A549 (cell line): ENCODE results near the gene COQ8B.

Experiments
- HMGXB4 ChIP-seq: fragments of 250-450 bp; sonication (Bioruptor Pico); IDR thresholded peaks from 2 replicates; pipeline ENCODE4 v1.5.0; 2021; ENCODE audit warnings: mild to moderate bottlenecking, moderate library complexity, borderline replicate concordance
- MYC ChIP-seq: IDR thresholded peaks from 2 replicates; pipeline ENCODE4 v1.6.1; 2012; ENCODE audit warnings: mild to moderate bottlenecking, inconsistent platforms, low read length, improper control_type of control experiment, borderline replicate concordance
- POLR2A ChIP-seq: IDR thresholded peaks from 2 replicates; pipeline ENCODE4 v1.6.1; 2012; ENCODE audit warnings: mild to moderate bottlenecking, low read length
- RAD21 ChIP-seq, 2 experiments: fragments of >200 bp in 1 of 2; sonication (Bioruptor Twin) in 1 of 2; formaldehyde crosslinking in 1 of 2; IDR thresholded peaks in 1 of 2; conservative IDR thresholded peaks in 1 of 2; 2 replicates in 1 of 2; 3 replicates in 1 of 2; pipeline ENCODE4 v1.6.1; 2012 to 2018; ENCODE audit warnings: inconsistent platforms in 1 of 2
- RFX5 ChIP-seq: fragments of 450-650 bp; IDR thresholded peaks from 2 replicates; pipeline ENCODE4 v1.7.1; 2014; ENCODE audit warnings: antibody characterized with exemption, mild to moderate bottlenecking, moderate library complexity
- ZNF302 ChIP-seq: fragments of 250-450 bp; sonication (Bioruptor Pico); IDR thresholded peaks from 2 replicates; pipeline ENCODE4 v1.9.0; 2021; ENCODE audit warnings: inconsistent platforms, mild to moderate bottlenecking, moderate library complexity
- TF ChIP-seq, protein P1 (sequence below): fragments of >200 bp; sonication (Bioruptor Twin); formaldehyde crosslinking; IDR thresholded peaks from 3 replicates; pipeline ENCODE4 v1.5.1; 2016
- TF ChIP-seq, protein P2 (sequence below): IDR thresholded peaks from 2 replicates; pipeline ENCODE4 v1.6.1; 2012

DNA sequence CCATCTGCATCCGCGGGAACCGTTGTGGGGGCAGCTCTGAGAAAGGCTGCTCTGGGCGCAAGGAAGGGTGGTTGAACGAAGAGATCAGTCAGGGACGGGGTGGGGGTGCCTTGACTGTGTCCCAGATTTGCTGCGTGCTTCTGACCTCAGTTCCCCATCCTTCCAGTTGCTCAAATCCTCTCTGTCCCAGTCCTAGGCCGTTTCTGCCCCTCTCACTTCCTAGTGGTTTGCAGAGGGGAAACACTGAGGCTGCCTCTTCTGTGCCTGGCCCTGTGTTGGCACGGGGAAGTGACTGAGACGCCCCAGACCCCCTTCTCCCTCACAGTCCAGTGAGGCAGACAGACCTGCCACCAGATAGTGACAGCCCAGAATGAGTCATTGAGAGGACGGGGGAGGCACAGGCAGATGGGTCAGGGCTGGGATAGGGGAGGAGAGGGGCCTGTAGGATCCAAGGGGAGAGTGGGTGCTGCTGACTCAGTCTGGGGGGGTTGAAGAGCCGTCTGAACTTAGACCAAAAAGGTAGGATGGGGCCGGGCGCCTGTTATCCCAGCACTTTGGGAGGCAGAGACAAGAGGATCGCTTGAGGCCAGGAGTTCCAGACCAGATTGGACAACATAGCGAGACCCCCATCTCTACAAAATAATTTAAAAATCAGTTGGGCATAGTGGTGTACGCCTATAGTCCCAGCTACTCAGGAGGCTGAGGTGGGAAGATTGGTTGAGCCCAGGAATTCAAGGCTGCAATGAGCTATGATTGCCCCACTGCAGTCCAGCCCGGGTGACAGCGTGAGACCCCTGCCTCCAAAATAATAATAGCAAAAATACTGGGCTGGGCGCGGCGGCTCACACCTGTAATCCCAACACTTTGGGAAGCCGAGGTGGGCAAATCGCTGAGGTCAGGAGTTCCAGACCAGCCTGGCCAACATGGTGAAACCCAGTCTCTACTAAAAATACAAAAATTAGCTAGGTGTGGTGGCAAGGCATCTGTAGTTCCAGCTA lies 52.7 kb downstream of the COQ8B start:
- TF ChIP-seq MYC (no peak), RFX5 (no peak), POLR2A (no peak), HMGXB4 (CRISPR knock-in tag) (no peak), RAD21 (conservative IDR thresholded peaks at IDR 0.05 in 1 of 2, IDR thresholded peaks at IDR 0.05 in 1 of 2) (no peak), ZNF302 (CRISPR knock-in tag) (no peak)
- TF ChIP-seq, protein P1, sequence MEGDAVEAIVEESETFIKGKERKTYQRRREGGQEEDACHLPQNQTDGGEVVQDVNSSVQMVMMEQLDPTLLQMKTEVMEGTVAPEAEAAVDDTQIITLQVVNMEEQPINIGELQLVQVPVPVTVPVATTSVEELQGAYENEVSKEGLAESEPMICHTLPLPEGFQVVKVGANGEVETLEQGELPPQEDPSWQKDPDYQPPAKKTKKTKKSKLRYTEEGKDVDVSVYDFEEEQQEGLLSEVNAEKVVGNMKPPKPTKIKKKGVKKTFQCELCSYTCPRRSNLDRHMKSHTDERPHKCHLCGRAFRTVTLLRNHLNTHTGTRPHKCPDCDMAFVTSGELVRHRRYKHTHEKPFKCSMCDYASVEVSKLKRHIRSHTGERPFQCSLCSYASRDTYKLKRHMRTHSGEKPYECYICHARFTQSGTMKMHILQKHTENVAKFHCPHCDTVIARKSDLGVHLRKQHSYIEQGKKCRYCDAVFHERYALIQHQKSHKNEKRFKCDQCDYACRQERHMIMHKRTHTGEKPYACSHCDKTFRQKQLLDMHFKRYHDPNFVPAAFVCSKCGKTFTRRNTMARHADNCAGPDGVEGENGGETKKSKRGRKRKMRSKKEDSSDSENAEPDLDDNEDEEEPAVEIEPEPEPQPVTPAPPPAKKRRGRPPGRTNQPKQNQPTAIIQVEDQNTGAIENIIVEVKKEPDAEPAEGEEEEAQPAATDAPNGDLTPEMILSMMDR = no peak
- TF ChIP-seq, protein P2, sequence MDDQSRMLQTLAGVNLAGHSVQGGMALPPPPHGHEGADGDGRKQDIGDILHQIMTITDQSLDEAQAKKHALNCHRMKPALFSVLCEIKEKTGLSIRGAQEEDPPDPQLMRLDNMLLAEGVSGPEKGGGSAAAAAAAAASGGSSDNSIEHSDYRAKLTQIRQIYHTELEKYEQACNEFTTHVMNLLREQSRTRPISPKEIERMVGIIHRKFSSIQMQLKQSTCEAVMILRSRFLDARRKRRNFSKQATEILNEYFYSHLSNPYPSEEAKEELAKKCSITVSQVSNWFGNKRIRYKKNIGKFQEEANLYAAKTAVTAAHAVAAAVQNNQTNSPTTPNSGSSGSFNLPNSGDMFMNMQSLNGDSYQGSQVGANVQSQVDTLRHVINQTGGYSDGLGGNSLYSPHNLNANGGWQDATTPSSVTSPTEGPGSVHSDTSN = no peak
